HG03039 (cell line): ENCODE measurements around the gene CSTB.

ENCODE experiments used
- ATAC-seq: cut with Tn5 transposase; IDR thresholded peaks from one replicate; pipeline ENCODE4 v1.9.1; 2021; ENCODE audit warnings: mild to moderate bottlenecking, moderate library complexity; ENCODE audit not compliant: unreplicated experiment

CSTB gene

DNA sequence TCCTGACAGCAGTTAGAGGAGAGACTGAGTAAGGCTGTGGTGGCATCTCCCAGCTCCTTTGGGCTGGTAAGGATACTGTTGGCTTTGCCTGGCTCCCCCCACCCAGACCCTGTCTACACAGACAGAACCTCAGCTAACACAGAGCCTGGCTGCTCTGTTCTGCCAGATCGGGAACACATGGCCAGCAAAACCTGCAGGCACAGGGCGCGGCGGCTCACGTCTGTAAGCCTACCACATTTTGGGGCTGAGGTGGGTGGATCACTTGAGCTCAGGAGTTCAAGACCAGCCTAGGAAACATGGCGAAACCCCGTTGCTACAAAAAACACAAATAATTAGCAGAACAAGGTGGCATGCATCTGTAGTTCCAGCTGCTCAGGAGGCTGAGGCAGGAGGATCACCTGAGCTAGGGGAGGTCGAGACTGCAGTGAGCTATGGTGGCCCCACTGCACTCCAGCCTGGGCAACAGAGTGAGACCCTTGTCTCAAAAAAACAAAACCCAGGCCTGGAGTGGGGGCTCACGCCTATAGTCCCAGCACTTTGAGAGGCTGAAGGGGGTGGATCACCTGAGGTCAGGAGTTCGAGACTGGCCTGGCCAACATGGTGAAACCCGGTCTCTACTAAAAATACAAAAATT is 6.7 kb downstream of the CSTB start:
- no peak for ATAC-seq

DNA sequence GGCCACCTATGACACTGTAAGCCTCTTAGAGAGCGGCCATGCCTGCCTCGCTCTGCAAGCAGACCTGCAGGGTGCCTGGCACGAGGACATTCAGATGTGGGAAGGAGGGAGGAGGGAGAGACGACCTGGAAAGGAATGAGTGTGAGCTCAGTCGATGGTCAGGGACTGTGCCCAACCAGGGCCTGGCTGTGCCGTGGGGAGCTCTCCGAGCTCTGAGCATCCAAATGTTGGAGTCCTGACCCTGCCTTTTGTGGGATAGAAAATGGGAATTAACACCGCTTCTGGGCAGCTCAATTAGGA is 7.3 kb downstream of the CSTB start:
- ATAC-seq = no peak

DNA sequence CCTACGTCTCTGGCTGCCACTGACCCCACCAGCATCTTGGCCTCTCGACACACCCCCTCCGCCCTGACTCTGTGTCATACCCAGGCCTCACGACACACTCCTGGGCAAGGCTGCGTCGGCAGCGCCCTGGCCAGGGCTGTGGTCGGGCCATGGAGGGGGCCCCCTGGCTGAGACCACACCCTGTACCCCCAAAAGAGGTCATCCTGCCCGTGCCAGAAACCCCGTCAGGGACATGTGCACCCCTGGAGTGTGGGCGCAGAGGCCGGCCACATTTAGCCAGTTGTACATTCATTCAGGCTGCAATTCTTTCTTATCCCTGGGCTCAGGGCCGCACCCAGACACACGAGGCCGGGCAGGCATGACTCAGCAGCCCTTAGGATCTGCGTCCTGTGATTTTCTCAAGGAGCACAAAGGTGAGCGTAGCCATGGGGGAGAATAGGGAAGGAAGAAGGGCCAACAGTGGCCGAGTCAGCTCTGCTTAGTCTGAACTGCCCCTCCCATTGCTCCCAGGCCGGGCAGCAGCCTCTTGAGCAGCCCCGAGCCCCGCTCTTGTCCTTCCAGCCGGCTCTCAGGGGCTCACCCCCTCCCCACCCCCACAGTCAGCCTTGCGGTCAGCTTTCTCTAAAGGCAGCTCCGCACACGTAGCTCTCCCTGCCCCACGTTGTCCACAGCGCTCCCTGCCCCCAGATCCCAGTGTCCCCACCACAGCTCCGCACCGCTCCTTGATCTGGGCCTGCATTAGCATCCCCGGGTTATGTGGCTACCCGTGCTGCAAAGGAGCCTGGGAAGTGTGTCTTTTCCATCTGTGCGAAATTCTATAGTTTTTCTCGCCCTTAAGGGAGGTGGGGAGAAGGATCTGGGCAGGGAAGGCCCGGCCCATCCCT is 7.9 kb downstream of the CSTB start:
- ATAC-seq = no peak

GRCh38 chr21:43767498-43767983 is 8.6 kb downstream of the CSTB start:
- ATAC-seq = no peak

- ATAC-seq = no peak
Measured at GRCh38 chr21:43766734-43767497, 9.2 kb downstream of the CSTB start.

GRCh38 chr21:43764576-43765495 is 11.3 kb downstream of the CSTB start:
- no peak for ATAC-seq

GRCh38 chr21:43763901-43764523 is 12.1 kb downstream of the CSTB start:
- ATAC-seq = no peak

- no peak for ATAC-seq
Measured at GRCh38 chr21:43762303-43763128, 13.6 kb downstream of the CSTB start.

GRCh38 chr21:43761886-43762285 is 14.2 kb downstream of the CSTB start:
- ATAC-seq = no peak

- ATAC-seq = no peak
Measured at GRCh38 chr21:43760391-43760958, 15.6 kb downstream of the CSTB start.

DNA sequence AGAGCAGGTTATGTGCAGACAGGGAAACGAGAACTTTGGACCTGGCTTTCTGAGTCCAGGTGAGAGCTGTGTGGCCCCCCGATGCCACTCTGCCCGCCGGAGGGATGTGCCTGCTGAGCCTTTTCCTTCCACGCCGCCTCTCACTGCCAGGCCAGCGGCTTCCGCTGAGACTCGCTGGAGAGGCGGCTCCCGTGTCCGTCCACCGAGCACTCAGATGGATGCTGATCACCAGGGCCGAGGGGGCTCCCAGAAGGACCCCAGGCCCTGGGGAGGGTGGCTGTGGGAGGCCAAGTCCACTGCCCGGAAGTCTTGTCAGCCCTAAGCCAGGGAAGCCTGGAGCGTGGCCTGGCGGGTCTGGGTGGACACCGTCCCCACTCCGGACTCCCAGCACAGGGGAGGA is 16.5 kb downstream of the CSTB start:
- no peak for ATAC-seq

DNA sequence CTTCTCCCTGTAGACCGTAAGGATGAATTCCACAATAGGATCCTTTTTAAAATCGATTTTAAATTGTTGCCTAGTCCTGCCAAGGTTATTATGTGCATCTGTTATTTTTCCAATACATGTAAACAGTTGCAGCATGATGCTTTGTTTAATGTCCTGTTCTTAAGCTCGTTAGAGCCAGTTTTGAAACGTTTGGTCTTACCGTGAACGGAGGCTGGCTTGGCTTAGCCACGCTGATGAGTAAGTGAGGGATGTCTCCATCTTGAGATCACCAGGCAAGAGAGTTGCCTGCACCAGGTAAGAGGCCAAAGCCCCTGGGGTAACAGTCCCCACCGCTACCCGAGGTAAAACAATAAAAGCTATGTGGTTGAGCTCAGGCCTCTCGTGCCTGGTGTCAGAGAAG is 17.3 kb downstream of the CSTB start:
- ATAC-seq = no peak

- no peak for ATAC-seq
Measured at GRCh38 chr21:43758111-43758641, 17.9 kb downstream of the CSTB start.

DNA sequence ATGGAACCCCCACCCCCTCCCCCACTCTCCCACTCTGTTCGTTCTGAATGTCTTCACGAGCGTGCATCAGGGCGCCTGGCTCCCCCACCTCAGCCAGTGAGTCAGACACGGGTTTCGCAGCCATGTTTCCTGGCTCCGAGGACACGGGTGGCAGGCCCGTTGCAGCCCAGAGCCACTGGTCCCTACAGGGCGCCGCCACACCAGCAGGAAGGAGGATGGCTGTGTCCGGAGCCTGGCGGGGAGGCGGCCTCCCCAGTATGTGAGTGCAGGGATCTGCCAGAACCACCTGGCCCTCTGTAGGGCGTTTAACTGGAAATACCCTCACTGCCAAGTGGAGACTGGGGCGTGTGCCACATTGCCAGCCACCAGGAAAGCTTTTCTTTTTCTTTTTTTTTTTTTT is 18.5 kb downstream of the CSTB start:
- ATAC-seq = no peak

DNA sequence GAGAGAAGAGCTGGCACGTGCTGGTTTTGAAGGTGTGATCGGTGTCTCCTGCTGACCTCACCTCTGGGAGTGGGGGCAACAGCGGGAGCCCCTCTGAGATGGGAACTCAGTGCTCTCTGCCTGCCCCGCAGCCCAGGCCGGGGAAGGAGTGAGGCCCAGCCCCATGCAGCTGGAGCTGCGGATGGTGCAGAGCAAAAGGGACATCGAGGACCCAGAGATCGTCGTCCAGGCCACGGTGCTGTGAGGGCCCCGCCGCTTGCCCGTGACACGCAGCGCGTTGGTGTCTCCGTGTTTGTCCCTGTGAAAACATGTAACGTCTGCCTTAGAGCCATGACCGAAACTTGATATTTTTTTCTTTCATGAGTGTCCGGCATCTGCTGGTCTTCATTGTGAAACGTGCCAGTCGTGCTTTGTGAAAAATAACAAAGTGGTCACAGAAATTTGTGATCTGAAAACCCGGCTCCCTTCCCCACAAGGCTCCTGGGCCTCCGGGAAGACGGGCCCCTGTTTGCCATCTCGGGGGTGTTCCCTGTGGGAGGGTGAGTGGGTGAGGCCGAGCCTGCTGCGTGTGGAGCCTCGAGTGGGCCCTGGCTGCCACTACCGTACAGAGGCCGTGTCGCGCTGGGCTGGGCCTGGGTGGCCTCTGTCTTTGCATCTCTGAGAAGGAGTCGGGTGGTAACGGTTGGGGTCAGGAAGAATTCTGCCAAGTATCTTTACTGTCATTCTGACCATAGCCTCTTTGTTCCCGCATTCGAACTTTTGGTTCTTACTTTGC is 20.1 kb downstream of the CSTB start:
- ATAC-seq = no peak

DNA sequence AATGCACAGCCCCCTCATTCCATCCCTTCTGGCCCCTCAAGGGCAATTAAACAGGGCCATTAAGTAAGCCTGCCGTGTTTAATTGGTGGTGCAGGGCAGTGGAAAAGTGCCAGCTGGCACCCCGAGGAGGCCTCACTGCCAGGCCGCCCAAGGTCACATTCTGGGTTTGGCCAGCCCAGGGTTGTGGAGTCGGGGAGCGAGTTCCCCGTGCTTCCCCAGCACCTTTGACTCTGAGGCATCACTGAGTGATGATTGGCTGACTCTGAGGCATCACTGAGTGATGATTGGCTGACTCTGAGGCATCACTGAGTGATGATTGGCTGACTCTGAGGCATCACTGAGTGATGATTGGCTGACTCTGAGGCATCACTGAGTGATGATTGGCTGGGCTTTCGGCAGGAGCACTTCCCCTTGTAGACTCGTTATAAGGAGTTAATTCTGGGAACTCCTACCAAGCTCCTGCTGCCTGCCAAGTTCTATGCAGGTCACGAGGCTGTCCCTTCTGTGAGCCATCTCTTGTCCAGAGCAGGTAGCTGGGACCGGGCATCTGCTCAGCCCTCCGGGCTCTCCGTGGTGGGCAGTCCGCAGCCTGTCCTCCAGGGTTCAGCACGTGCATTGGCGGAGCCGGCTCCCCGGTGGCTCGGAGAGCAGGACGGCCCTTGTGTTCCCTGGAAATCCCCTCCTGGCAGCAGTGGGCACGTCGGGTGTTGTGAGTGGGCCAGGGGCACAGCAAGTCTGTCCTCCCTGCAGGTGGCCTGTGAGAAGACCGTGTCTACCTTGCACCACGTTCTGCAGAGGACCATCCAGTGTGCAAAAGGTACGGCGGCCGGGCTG is 20.9 kb downstream of the CSTB start:
- no peak for ATAC-seq

- ATAC-seq = no peak
Measured at GRCh38 chr21:43753439-43753799, 22.7 kb downstream of the CSTB start.
